ENCODE data around the gene C6orf15. TPM values are rescaled to one million over a fixed set of nuclear protein-coding genes. Genes with fewer than 3 reads are reported as not detected.
A peak's percentile ranks its signal among the peaks of the same experiment; 100 is the strongest.

Gene C6orf15
- total and polyA plus RNA-seq, 2 of the 8 experiments (the other 6 are each of a cell fraction or from before 2014, with no cell fraction given), result not detected

GRCh38 chr6:31140643-31141042, 28.3 kb upstream of the C6orf15 start:
- no peaks in the 10 kb centered on the region for H3K9me3 ChIP-seq (ENCODE audit: insufficient read depth in 2 of 2, low read depth in 1 of 2, low read length in 1 of 2)
- peak overlapping the region; percentile 89; the same call in 1 of the 2 replicates for H2BK20ac ChIP-seq (ENCODE audit: low read length)
- FAIRE-seq, result no peak
- H3K27me3 ChIP-seq (replicated peaks in 1 of 4; ENCODE audit: control insufficient read depth in 3 of 4, extremely low read depth in 1 of 4, insufficient read depth in 3 of 4, low read length in 3 of 4), result 0 out of 7 replicates have a peak, but pooled peaks cover 0 to 2% (median 0%) of the 10 kb centered on the region in 4 experiments
- H2BK120ac ChIP-seq (replicated peaks; ENCODE audit: low read depth, low read length), result no peak overlapping the region
- no peak overlapping the region for H3K27ac ChIP-seq (ENCODE audit: low read depth, low read length)
- H2BK5ac ChIP-seq (ENCODE audit: low read depth, low read length), result no peak overlapping the region
- H3K23ac ChIP-seq (ENCODE audit: insufficient read length), result no peak overlapping the region
- no peak for TF ChIP-seq BCL11A (IDR thresholded peaks at IDR 0.05; ENCODE audit: low read depth in 2 of 2, low read length in 2 of 2)
- TF ChIP-seq RNF2 (IDR thresholded peaks at IDR 0.05; ENCODE audit: borderline replicate concordance, low read depth, low read length, missing control alignments, poor library complexity, severe bottlenecking), result no peak
- no peak for TF ChIP-seq BACH1 (IDR thresholded peaks at IDR 0.05; ENCODE audit: low read length)
- TF ChIP-seq TAF1 (IDR thresholded peaks at IDR 0.05; ENCODE audit: low read depth, low read length), result no peak
- TF ChIP-seq POLR2A (IDR thresholded peaks at IDR 0.05; ENCODE audit: control extremely low read depth in 1 of 2, low read depth in 2 of 2, low read length in 2 of 2), result no peak
- no peak for TF ChIP-seq SIRT6 (IDR thresholded peaks at IDR 0.05; ENCODE audit: low read length)
- TF ChIP-seq E2F6 (IDR thresholded peaks at IDR 0.05), result no peak
- TF ChIP-seq PHF8 (conservative IDR thresholded peaks at IDR 0.05; ENCODE audit: low read depth, low read length), result no peak
- TF ChIP-seq CHD2 (IDR thresholded peaks at IDR 0.05; ENCODE audit: low read length), result no peak
- no peak for TF ChIP-seq HDAC2 (IDR thresholded peaks at IDR 0.05; ENCODE audit: borderline replicate concordance in 1 of 2, low read depth in 2 of 2, low read length in 2 of 2)
- no peak overlapping the region for H4K5ac ChIP-seq (ENCODE audit: insufficient read length, low read depth, low read length)
- peak overlapping the region; percentile 98; the same call in 1 of the 2 replicates for H2BK12ac ChIP-seq (ENCODE audit: low read depth, low read length)
- 86% methylated on average over 15 of the region's 15 CpGs; no CpG with 5 or more reads in 1 of the 2 experiments for WGBS, 2 experiments (ENCODE audit: extremely low coverage in 1 of 2, insufficient coverage in 1 of 2, insufficient read length in 1 of 2, insufficient replicate concordance in 2 of 2, low coverage in 1 of 2, low lambda C conversion rate in 2 of 2, missing lambda C conversion rate in 1 of 2)
- no peak overlapping the region for H2AFZ ChIP-seq (ENCODE audit: low read length)
- CTCF ChIA-PET (ENCODE audit: partially characterized antibody), result interaction anchor here (0.6 to 16.4 kb wide), 8 partner anchors 11 to 158 kb away, joined by 3 to 170 read pairs (median 6); partner anchors contain the start of genes CCHCR1 and TCF19
- no peak overlapping the region for H3K4me3 ChIP-seq (ENCODE audit: extremely low read depth in 1 of 4, insufficient read depth in 2 of 4, low read depth in 3 of 4, low read length in 4 of 4)
- no peaks in the 10 kb centered on the region for H4K20me1 ChIP-seq (replicated peaks in 1 of 2; ENCODE audit: control insufficient read depth in 1 of 2, insufficient read depth in 2 of 2, low read length in 2 of 2)
- H4K8ac ChIP-seq (ENCODE audit: extremely low read depth, insufficient read depth, low read length), result no peak overlapping the region; the same call in 1 of the 2 replicates
- no peak overlapping the region for H3K4me2 ChIP-seq (ENCODE audit: insufficient read depth in 1 of 2, low read depth in 2 of 2, low read length in 2 of 2)
- H2AK5ac ChIP-seq (ENCODE audit: low read depth, low read length), result 0 out of 2 replicates have a peak overlapping the region, but pooled peaks have one; percentile 65
- H3K36me3 ChIP-seq (ENCODE audit: control insufficient read depth in 2 of 4, insufficient read depth in 4 of 4, low read length in 3 of 4), result peaks cover 2 to 25% (median 6%) of the 10 kb centered on the region in 4 experiments; a peak in 5 of 8 replicates
- no peak overlapping the region for H3K56ac ChIP-seq (replicated peaks; ENCODE audit: insufficient read length, low read depth, low read length)
- no peak for DNase-seq (ENCODE audit: low read depth in 1 of 2, low spot score in 2 of 2)
- H3K4ac ChIP-seq (replicated peaks; ENCODE audit: insufficient read length, low read depth, low read length), result peak overlapping the region; percentile 80
- no peak overlapping the region for H3K9ac ChIP-seq (replicated peaks in 1 of 4; ENCODE audit: extremely low read depth in 1 of 4, low read depth in 3 of 4, low read length in 3 of 4)
- H3K14ac ChIP-seq (ENCODE audit: insufficient read length), result no peak overlapping the region
- peaks cover 0 to 20% (median 15%) of the 10 kb centered on the region in 4 experiments; a peak in 6 of 7 replicates for H3K4me1 ChIP-seq (replicated peaks in 1 of 4; ENCODE audit: control insufficient read depth in 3 of 4, insufficient read depth in 4 of 4, low read length in 3 of 4)
- H2BK15ac ChIP-seq (ENCODE audit: low read length), result peak overlapping the region; percentile 98; the same call in 1 of the 2 replicates
- no peaks in the 10 kb centered on the region for H3K79me2 ChIP-seq (ENCODE audit: control insufficient read depth in 1 of 2, insufficient read depth in 2 of 2, low read length in 2 of 2)
- no peak overlapping the region; the same call in 1 of the 2 replicates for H3K18ac ChIP-seq (ENCODE audit: extremely low read depth, low read length)
- H3K79me1 ChIP-seq (ENCODE audit: low read depth, low read length), result no peaks in the 10 kb centered on the region
- POLR2A ChIA-PET (ENCODE audit: partially characterized antibody), result interaction anchor here (0.6 to 68.5 kb wide), 4 partner anchors 7 to 244 kb away, joined by 3 to 2251 read pairs (median 1127); partner anchors contain the start of genes CCHCR1, CDSN, POU5F1 and PSORS1C1
- H3K23me2 ChIP-seq (ENCODE audit: low read depth, low read length), result no peaks in the 10 kb centered on the region; the same call in 1 of the 2 replicates
- H4K91ac ChIP-seq (replicated peaks; ENCODE audit: insufficient read length, low read length), result peak overlapping the region; percentile 91

Measured in H1 (cell line).